GM12878 (cell line): ENCODE results near the gene SBNO2. TPM values are rescaled to one million over a fixed set of nuclear protein-coding genes. Genes with fewer than 3 reads are reported as not detected.

ENCODE experiments used
- ATAC-seq: fragments of 200-7000 bp; cut with Tn5 transposase; 3 replicates; pipeline ENCODE4 v1.9.1; 2020; ENCODE audit warnings: mild to moderate bottlenecking, moderate library complexity
- BruUV-seq: library from RNA; stranded (reverse); fragments of 400-500 nt; replicated peaks from 2 replicates; lab custom pipeline; 2021; lab: Mats Ljungman, UMichigan
- CTCF ChIA-PET: fragments of 300-600 bp; sonication (Branson Sonifier 250); formaldehyde crosslinking; extraction: SDS; loops from one replicate; lab custom pipeline; 2021; ENCODE audit warnings: inconsistent platforms; lab: Yijun Ruan, JAX
- POLR2A ChIA-PET: fragments of 350-600 bp; formaldehyde crosslinking; extraction: SDS; loops from one replicate; lab custom pipeline; 2021; ENCODE audit warnings: inconsistent platforms; lab: Charles Lee
- RAD21 ChIA-PET: fragments of 300-600 bp; sonication (Branson Sonifier 250); formaldehyde crosslinking; loops from one replicate; lab custom pipeline; 2023; ENCODE audit warnings: antibody characterized with exemption; ENCODE audit not compliant: unreplicated experiment; lab: Charles Lee
- SMC1A ChIA-PET: fragments of 300-600 bp; sonication (Branson Sonifier 250); formaldehyde crosslinking; loops from one replicate; lab custom pipeline; 2023; ENCODE audit not compliant: unreplicated experiment, uncharacterized antibody; lab: Charles Lee
- DNase-seq: peaks from one replicate; pipeline ENCODE4 v3.0.0-alpha.2; 2011; ENCODE audit warnings: low read depth, low spot score
- FAIRE-seq: peaks from 3 replicates; lab custom pipeline; 2011; peaks lifted over from hg19 to GRCh38; lab: Jason Lieb, UNC
- H2AFZ ChIP-seq: 2 replicates; pipeline ENCODE4 v1.6.0; 2011; ENCODE audit warnings: low read depth, low read length, control low read depth; ENCODE audit not compliant: control insufficient read depth
- H3K27ac ChIP-seq: 2 replicates; pipeline ENCODE4 v1.5.1; 2011; ENCODE audit warnings: control low read depth; ENCODE audit not compliant: control insufficient read depth, insufficient read depth
- H3K27me3 ChIP-seq, 2 experiments: replicated peaks in 1 of 2; 2 replicates each; pipeline versions ENCODE4 v1.6.0 to v1.6.1; 2011; ENCODE audit warnings: low read length in 1 of 2; ENCODE audit not compliant: control insufficient read depth in 2 of 2, insufficient read depth in 2 of 2
- H3K36me3 ChIP-seq, 2 experiments: 2 replicates each; pipeline ENCODE4 v1.5.1; 2011; ENCODE audit warnings: low read length in 1 of 2; ENCODE audit not compliant: control insufficient read depth in 2 of 2, insufficient read depth in 2 of 2
- H3K4me1 ChIP-seq: 2 replicates; pipeline ENCODE4 v1.6.1; 2011; ENCODE audit warnings: mild to moderate bottlenecking, low read length, moderate library complexity, mixed read lengths; ENCODE audit not compliant: control insufficient read depth, insufficient read depth
- H3K4me2 ChIP-seq: 2 replicates; pipeline ENCODE4 v1.6.0; 2011; ENCODE audit warnings: control low read depth; ENCODE audit not compliant: control insufficient read depth, insufficient read depth
- H3K4me3 ChIP-seq: fragments of 200-600 bp; sonication (generic); 2 replicates; pipeline ENCODE4 v1.5.1; 2016
- H3K79me2 ChIP-seq: 2 replicates; pipeline ENCODE4 v1.6.0; 2011; ENCODE audit warnings: low read length; ENCODE audit not compliant: control insufficient read depth, insufficient read depth
- H3K9ac ChIP-seq: 2 replicates; pipeline ENCODE4 v1.8.0; 2011; ENCODE audit warnings: low read length, control low read depth, mixed read lengths; ENCODE audit not compliant: control insufficient read depth, insufficient read depth
- H3K9me3 ChIP-seq: replicated peaks from 3 replicates; pipeline ENCODE4 v1.5.1; 2011; ENCODE audit warnings: mild to moderate bottlenecking, low read length; ENCODE audit not compliant: control insufficient read depth, insufficient read depth
- H4K20me1 ChIP-seq: 2 replicates; pipeline ENCODE4 v1.6.0; 2011; ENCODE audit not compliant: control insufficient read depth, insufficient read depth
- BMI1 ChIP-seq: fragments of 450-650 bp; IDR thresholded peaks from 2 replicates; pipeline ENCODE4 v1.6.1; 2016; ENCODE audit warnings: mild to moderate bottlenecking, moderate library complexity, borderline replicate concordance
- CEBPB ChIP-seq, 2 experiments: fragments of 150-350 bp in 1 of 2; IDR thresholded peaks; 2 replicates each; pipeline ENCODE4 v1.6.1; 2012 to 2014; ENCODE audit warnings: low read depth in 2 of 2, low read length in 2 of 2, borderline replicate concordance in 1 of 2, inconsistent platforms in 1 of 2
- CREB1 ChIP-seq: IDR thresholded peaks from 2 replicates; pipeline ENCODE4 v1.6.1; 2012; ENCODE audit warnings: low read depth, mild to moderate bottlenecking, inconsistent platforms
- CREM ChIP-seq: IDR thresholded peaks from 2 replicates; pipeline ENCODE4 v1.6.1; 2014; ENCODE audit warnings: antibody characterized with exemption, low read depth
- FOXM1 ChIP-seq: IDR thresholded peaks from 2 replicates; pipeline ENCODE4 v1.6.1; 2012; ENCODE audit warnings: low read depth, mild to moderate bottlenecking, inconsistent platforms, low read length, moderate library complexity
- HDGF ChIP-seq: fragments of 450-650 bp; IDR thresholded peaks from 2 replicates; pipeline ENCODE4 v1.6.1; 2016; ENCODE audit warnings: antibody characterized with exemption
- JUND ChIP-seq: IDR thresholded peaks from 2 replicates; pipeline ENCODE4 v1.6.1; 2012; ENCODE audit warnings: low read depth, mild to moderate bottlenecking, low read length, improper control_type of control experiment, moderate library complexity
- MEF2B ChIP-seq: fragments of 450-650 bp; IDR thresholded peaks from 2 replicates; pipeline ENCODE4 v1.6.1; 2018; ENCODE audit warnings: mild to moderate bottlenecking, moderate library complexity; ENCODE audit not compliant: partially characterized antibody, poor library complexity, severe bottlenecking
- MTA3 ChIP-seq: IDR thresholded peaks from 2 replicates; pipeline ENCODE4 v1.6.1; 2012; ENCODE audit warnings: low read length, inconsistent platforms, borderline replicate concordance
- POLR2AphosphoS2 ChIP-seq: IDR thresholded peaks from 2 replicates; pipeline ENCODE4 v1.6.1; 2011; ENCODE audit warnings: low read depth, mild to moderate bottlenecking, low read length, improper control_type of control experiment, moderate library complexity
- SRF ChIP-seq, 2 experiments: IDR thresholded peaks; 2 replicates each; pipeline ENCODE4 v1.6.1; 2011; ENCODE audit warnings: low read depth in 2 of 2, low read length in 2 of 2, mild to moderate bottlenecking in 1 of 2, moderate library complexity in 1 of 2
- STAT3 ChIP-seq: IDR thresholded peaks from 2 replicates; pipeline ENCODE4 v1.6.1; 2011; ENCODE audit warnings: low read depth, low read length, improper control_type of control experiment
- WGBS: methylation state at CpG from one replicate; pipeline ENCODE4 v1.1.6; 2016; ENCODE audit warnings: low lambda C conversion rate; ENCODE audit not compliant: insufficient replicate concordance, insufficient coverage; ENCODE audit errors: missing lambda C conversion rate; 5-methylcytosine and 5-hydroxymethylcytosine counted together
- in situ Hi-C: fragments of 300-500 bp; cut with MboI; formaldehyde crosslinking; loops from 9 replicates; pipeline ENCODE4 v1.14.3; 2018; ENCODE audit warnings: mixed read lengths
- intact Hi-C: fragments of 100-400 bp; cut with micrococcal nuclease; formaldehyde crosslinking; loops from one replicate; pipeline ENCODE4 v1.14.2; 2022; ENCODE audit not compliant: unreplicated experiment
- polyA plus RNA-seq, 11 experiments: library from polyadenylated mRNA; depleted of rRNA in 4 of 11; unstranded in 6 of 11; stranded (reverse) in 5 of 11; fragments of >200 nt; fragmentation: Nextera tagmentation in 4 of 11; fragmentation: Illumina TruSeq in 1 of 11; extraction: Ambion mirVana in 4 of 11; extraction: Trizol in 1 of 11; gene quantifications; 1 replicate in 1 of 11; 2 replicates in 10 of 11; pipeline versions ENCODE4 v1.2.1 to v1.2.3, GENCODE V29; 2011 to 2016; ENCODE audit warnings: inconsistent platforms in 2 of 11, missing spikeins in 2 of 11, low read depth in 1 of 11
- total RNA-seq, 4 experiments: library from RNA; depleted of rRNA in 3 of 4; stranded (reverse); fragments of >200 nt in 3 of 4; fragmentation: Illumina TruSeq in 1 of 4; extraction: Trizol in 1 of 4; gene quantifications; 2 replicates each; pipeline versions ENCODE4 v1.2.1 to v1.2.3, GENCODE V29; 2013 to 2021
- TF ChIP-seq, protein P1 (sequence below), 3 experiments: IDR thresholded peaks in 2 of 3; conservative IDR thresholded peaks in 1 of 3; 2 replicates each; pipeline ENCODE4 v1.5.1; 2011; ENCODE audit warnings: low read depth in 3 of 3, low read length in 3 of 3, mild to moderate bottlenecking in 3 of 3, control low read depth in 2 of 3, moderate library complexity in 2 of 3, inconsistent platforms in 1 of 3, mixed read lengths in 1 of 3; ENCODE audit not compliant: control insufficient read depth in 2 of 3, insufficient read depth in 1 of 3; ENCODE audit errors: extremely low read depth in 1 of 3
- TF ChIP-seq, protein P2 (sequence below): IDR thresholded peaks from 2 replicates; pipeline ENCODE4 v1.6.1; 2012; ENCODE audit warnings: low read depth, low read length, improper control_type of control experiment

The SBNO2 gene
- total and polyA plus RNA-seq, 10 of the 15 experiments (the other 5 are each of a cell fraction or from before 2014, with no cell fraction given) = 0.08 to 44.6 (median 5.4) TPM

- Histone ChIP-seq H3K4me2 (no peak overlapping the region), H3K79me2 (peaks cover 3% of the 10 kb centered on the region), H2AFZ (no peak overlapping the region), H3K27ac (no peak overlapping the region), H3K4me3 (no peak overlapping the region), H3K9me3 (no peaks in the 10 kb centered on the region), H4K20me1 (no peaks in the 10 kb centered on the region), H3K4me1 (peaks cover 14% of the 10 kb centered on the region), H3K36me3 (no peaks in the 10 kb centered on the region), H3K27me3 (no peaks in the 10 kb centered on the region), H3K9ac (no peak overlapping the region)
- ATAC-seq (no peak), FAIRE-seq (no peak), DNase-seq (no peak)
- ChIA-PET CTCF (no interaction called here), RAD21 (no interaction called here), POLR2A (no interaction called here), SMC1A (no interaction called here)
- 92% methylated on average over 12 of the region's 17 CpGs for WGBS
- intact Hi-C loops = loop anchor here (2.0 kb wide), 1 partner anchor 22 kb away; the partner anchor contains the start of gene ABCA7
- TF ChIP-seq HDGF = peak; percentile 67; the same call in 1 of the 2 replicates
- TF ChIP-seq, protein P1, sequence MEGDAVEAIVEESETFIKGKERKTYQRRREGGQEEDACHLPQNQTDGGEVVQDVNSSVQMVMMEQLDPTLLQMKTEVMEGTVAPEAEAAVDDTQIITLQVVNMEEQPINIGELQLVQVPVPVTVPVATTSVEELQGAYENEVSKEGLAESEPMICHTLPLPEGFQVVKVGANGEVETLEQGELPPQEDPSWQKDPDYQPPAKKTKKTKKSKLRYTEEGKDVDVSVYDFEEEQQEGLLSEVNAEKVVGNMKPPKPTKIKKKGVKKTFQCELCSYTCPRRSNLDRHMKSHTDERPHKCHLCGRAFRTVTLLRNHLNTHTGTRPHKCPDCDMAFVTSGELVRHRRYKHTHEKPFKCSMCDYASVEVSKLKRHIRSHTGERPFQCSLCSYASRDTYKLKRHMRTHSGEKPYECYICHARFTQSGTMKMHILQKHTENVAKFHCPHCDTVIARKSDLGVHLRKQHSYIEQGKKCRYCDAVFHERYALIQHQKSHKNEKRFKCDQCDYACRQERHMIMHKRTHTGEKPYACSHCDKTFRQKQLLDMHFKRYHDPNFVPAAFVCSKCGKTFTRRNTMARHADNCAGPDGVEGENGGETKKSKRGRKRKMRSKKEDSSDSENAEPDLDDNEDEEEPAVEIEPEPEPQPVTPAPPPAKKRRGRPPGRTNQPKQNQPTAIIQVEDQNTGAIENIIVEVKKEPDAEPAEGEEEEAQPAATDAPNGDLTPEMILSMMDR (IDR thresholded peaks at IDR 0.05 in 2 of 3, conservative IDR thresholded peaks at IDR 0.05 in 1 of 3; ENCODE audit: control insufficient read depth in 2 of 3, extremely low read depth in 1 of 3, insufficient read depth in 1 of 3, low read depth in 3 of 3, low read length in 3 of 3) = no peak
- no TSS peak for BruUV-seq
- in situ Hi-C loops = no loop called here
These were observed 111.6 kb downstream of the SBNO2 start for GRCh38 chr19:1062387-1063029.

DNA sequence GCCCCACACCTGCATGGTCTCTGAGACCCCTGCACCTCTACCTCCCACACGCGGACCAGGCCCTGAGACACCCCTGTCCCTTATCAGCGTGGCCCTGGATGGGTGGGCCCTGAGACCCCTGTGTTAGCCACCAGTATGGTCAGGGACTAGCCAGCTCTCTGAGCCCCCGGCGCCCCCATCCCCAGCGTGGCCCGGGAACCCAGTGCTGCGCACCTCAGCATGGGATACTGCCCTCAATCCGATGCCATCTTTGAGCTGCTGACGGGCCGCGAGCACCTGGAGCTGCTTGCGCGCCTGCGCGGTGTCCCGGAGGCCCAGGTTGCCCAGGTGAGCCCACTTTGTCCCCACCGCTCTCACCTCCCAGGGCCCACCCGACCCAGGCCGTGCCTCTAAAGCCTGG, 112.1 kb downstream of the SBNO2 start:
- no peak for ATAC-seq
- Histone ChIP-seq H3K4me1 (peaks cover 14% of the 10 kb centered on the region), H3K9ac (no peak overlapping the region), H4K20me1 (no peaks in the 10 kb centered on the region), H2AFZ (no peak overlapping the region), H3K36me3 (no peaks in the 10 kb centered on the region), H3K27ac (no peak overlapping the region), H3K4me2 (no peak overlapping the region), H3K4me3 (no peak overlapping the region), H3K27me3 (no peaks in the 10 kb centered on the region), H3K79me2 (no peaks in the 10 kb centered on the region; the same call in 1 of the 2 replicates), H3K9me3 (no peaks in the 10 kb centered on the region)
- WGBS = over 99% methylated on average over 20 of the region's 20 CpGs
- in situ Hi-C loops = no loop called here
- FAIRE-seq = no peak
- intact Hi-C loops = loop anchor here (2.0 kb wide), 1 partner anchor 21 kb away; the partner anchor contains the start of gene ABCA7
- ChIA-PET POLR2A (no interaction called here), CTCF (no interaction called here), RAD21 (no interaction called here), SMC1A (interaction anchor here (0.5 kb wide), 1 partner anchor 8 kb away, joined by 3 read pairs; no protein-coding TSS in a partner anchor)
- BruUV-seq = no TSS peak
- DNase-seq = no peak
- TF ChIP-seq BMI1 = no peak
- TF ChIP-seq JUND = no peak
- no peak for TF ChIP-seq CEBPB (IDR thresholded peaks at IDR 0.05; ENCODE audit: borderline replicate concordance in 1 of 2, low read depth in 2 of 2, low read length in 2 of 2)
- TF ChIP-seq MEF2B = no peak
- no peak for TF ChIP-seq SRF (IDR thresholded peaks at IDR 0.05; ENCODE audit: low read depth in 2 of 2, low read length in 2 of 2)
- no peak for TF ChIP-seq MTA3
- TF ChIP-seq FOXM1 = no peak
- no peak for TF ChIP-seq CREM
- TF ChIP-seq POLR2AphosphoS2 = no peak
- no peak for TF ChIP-seq CREB1
- TF ChIP-seq, protein P2, sequence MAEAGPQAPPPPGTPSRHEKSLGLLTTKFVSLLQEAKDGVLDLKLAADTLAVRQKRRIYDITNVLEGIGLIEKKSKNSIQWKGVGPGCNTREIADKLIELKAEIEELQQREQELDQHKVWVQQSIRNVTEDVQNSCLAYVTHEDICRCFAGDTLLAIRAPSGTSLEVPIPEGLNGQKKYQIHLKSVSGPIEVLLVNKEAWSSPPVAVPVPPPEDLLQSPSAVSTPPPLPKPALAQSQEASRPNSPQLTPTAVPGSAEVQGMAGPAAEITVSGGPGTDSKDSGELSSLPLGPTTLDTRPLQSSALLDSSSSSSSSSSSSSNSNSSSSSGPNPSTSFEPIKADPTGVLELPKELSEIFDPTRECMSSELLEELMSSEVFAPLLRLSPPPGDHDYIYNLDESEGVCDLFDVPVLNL = no peak
- no peak for TF ChIP-seq STAT3
